ENCODE data around the gene NSMCE1. TPM values are rescaled to one million over a fixed set of nuclear protein-coding genes. Genes with fewer than 3 reads are reported as not detected.

Gene NSMCE1
- total and polyA plus RNA-seq, 2 of the 8 experiments (the other 6 are each of a cell fraction or from before 2014, with no cell fraction given): 8.1 to 16.6 TPM

DNA sequence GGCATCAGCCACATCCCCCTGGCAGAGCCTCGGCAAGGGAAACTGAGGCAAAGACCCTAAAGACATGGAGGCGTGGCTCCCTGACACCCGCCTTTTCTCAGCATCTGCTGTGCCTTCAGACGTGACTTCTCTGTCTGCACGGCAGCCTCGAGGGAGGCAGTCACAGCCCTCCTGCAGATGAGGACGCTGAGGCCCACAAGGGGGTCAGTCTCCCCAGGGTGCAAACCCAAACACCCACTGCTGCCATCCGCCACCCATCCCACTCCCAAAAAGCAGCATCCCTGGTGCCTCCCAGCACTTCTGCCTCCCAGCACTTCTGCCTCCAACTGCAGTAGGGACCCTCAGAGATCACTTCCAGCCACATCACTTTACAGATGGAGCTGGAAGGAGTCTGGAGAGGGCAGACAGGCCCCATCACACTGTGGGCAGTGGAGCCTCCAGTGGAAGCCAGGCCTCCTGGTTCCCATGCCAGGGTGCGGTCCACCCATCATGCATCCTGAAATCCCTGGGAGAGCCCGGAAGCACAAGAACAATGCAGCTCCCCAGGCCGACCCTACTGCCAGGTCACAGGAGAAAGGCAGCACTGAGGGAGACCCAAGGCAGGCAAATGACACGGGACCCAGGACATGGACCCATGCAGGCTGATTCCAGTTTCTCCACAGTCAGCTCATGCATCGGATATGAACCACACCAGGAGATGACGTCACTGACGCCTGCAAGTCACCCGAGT is 41.4 kb downstream of the NSMCE1 start:
- no peaks in the 10 kb centered on the region for H3K36me3 ChIP-seq (ENCODE audit: control insufficient read depth in 2 of 4, insufficient read depth in 4 of 4, low read length in 3 of 4)
- H3K4me3 ChIP-seq (ENCODE audit: extremely low read depth in 1 of 4, insufficient read depth in 2 of 4, low read depth in 3 of 4, low read length in 4 of 4): no peak overlapping the region
- WGBS, 2 experiments (ENCODE audit: extremely low coverage in 1 of 2, insufficient coverage in 1 of 2, insufficient read length in 1 of 2, insufficient replicate concordance in 2 of 2, low coverage in 1 of 2, low lambda C conversion rate in 2 of 2, missing lambda C conversion rate in 1 of 2): 90% methylated on average over 15 of the region's 16 CpGs; no CpG with 5 or more reads in 1 of the 2 experiments
- H3K14ac ChIP-seq (ENCODE audit: insufficient read length): no peak overlapping the region
- H3K18ac ChIP-seq (ENCODE audit: extremely low read depth, low read length): no peak overlapping the region
- no peak overlapping the region for H2BK120ac ChIP-seq (replicated peaks; ENCODE audit: low read depth, low read length)
- POLR2A ChIA-PET (ENCODE audit: partially characterized antibody): interaction anchor here (0.8 to 3.5 kb wide), 2 partner anchors 15 to 23 kb away, joined by 3 to 13 read pairs; partner anchors contain the start of gene KDM8
- H4K8ac ChIP-seq (ENCODE audit: extremely low read depth, insufficient read depth, low read length): no peak overlapping the region
- no peak overlapping the region for H4K5ac ChIP-seq (ENCODE audit: insufficient read length, low read depth, low read length)
- no peak overlapping the region for H2AK5ac ChIP-seq (ENCODE audit: low read depth, low read length)
- H3K4ac ChIP-seq (replicated peaks; ENCODE audit: insufficient read length, low read depth, low read length): no peak overlapping the region
- H2BK12ac ChIP-seq (ENCODE audit: low read depth, low read length): no peak overlapping the region
- H3K23ac ChIP-seq (ENCODE audit: insufficient read length): no peak overlapping the region
- H3K9ac ChIP-seq (replicated peaks in 1 of 4; ENCODE audit: extremely low read depth in 1 of 4, low read depth in 3 of 4, low read length in 3 of 4): no peak overlapping the region
- H3K23me2 ChIP-seq (ENCODE audit: low read depth, low read length): no peaks in the 10 kb centered on the region
- H3K56ac ChIP-seq (replicated peaks; ENCODE audit: insufficient read length, low read depth, low read length): no peak overlapping the region
- no peak overlapping the region for H3K4me2 ChIP-seq (ENCODE audit: insufficient read depth in 1 of 2, low read depth in 2 of 2, low read length in 2 of 2)
- no peaks in the 10 kb centered on the region for H3K27me3 ChIP-seq (replicated peaks in 1 of 4; ENCODE audit: control insufficient read depth in 3 of 4, extremely low read depth in 1 of 4, insufficient read depth in 3 of 4, low read length in 3 of 4)
- no peak overlapping the region for H2BK20ac ChIP-seq (ENCODE audit: low read length)
- H2BK15ac ChIP-seq (ENCODE audit: low read length): no peak overlapping the region
- H4K91ac ChIP-seq (replicated peaks; ENCODE audit: insufficient read length, low read length): no peak overlapping the region
- H2AFZ ChIP-seq (ENCODE audit: low read length): no peak overlapping the region
- CTCF ChIA-PET (ENCODE audit: partially characterized antibody): interaction anchor here (0.8 to 7.6 kb wide), 7 partner anchors 8 to 145 kb away, joined by 3 to 73 read pairs (median 4); no protein-coding TSS in a partner anchor
- DNase-seq (ENCODE audit: low read depth in 1 of 2, low spot score in 2 of 2) (no peak), FAIRE-seq (no peak)
- H2BK5ac ChIP-seq (ENCODE audit: low read depth, low read length): no peak overlapping the region
- H3K27ac ChIP-seq (ENCODE audit: low read depth, low read length): no peak overlapping the region
- no peaks in the 10 kb centered on the region for H4K20me1 ChIP-seq (replicated peaks in 1 of 2; ENCODE audit: control insufficient read depth in 1 of 2, insufficient read depth in 2 of 2, low read length in 2 of 2)
- H3K79me2 ChIP-seq (ENCODE audit: control insufficient read depth in 1 of 2, insufficient read depth in 2 of 2, low read length in 2 of 2): no peaks in the 10 kb centered on the region
- H3K79me1 ChIP-seq (ENCODE audit: low read depth, low read length): no peaks in the 10 kb centered on the region
- no peaks in the 10 kb centered on the region for H3K9me3 ChIP-seq (ENCODE audit: insufficient read depth in 2 of 2, low read depth in 1 of 2, low read length in 1 of 2)
- 0 out of 7 replicates have a peak, but pooled peaks cover 0 to 2% (median 0%) of the 10 kb centered on the region in 4 experiments for H3K4me1 ChIP-seq (replicated peaks in 1 of 4; ENCODE audit: control insufficient read depth in 3 of 4, insufficient read depth in 4 of 4, low read length in 3 of 4)
- no peak for TF ChIP-seq HDAC6 (IDR thresholded peaks at IDR 0.05; ENCODE audit: low read depth, low read length)

All from H1 (cell line).